ENCODE measurements around the gene SUSD1.

Gene SUSD1

GRCh38 chr9:112059966-112060320 is 115.2 kb downstream of the SUSD1 start:
- Histone ChIP-seq H4K20me1 (ENCODE audit: insufficient read depth, low read length) (no peaks in the 10 kb centered on the region), H3K27me3 (ENCODE audit: insufficient read depth, low read length, poor library complexity) (no peaks in the 10 kb centered on the region), H3K4me2 (ENCODE audit: insufficient read depth, low read length) (no peak overlapping the region), H3K4me3 (ENCODE audit: low read depth in 1 of 2, low read length in 2 of 2) (no peak overlapping the region), H3K9ac (ENCODE audit: low read depth, low read length) (no peak overlapping the region), H3K4me1 (ENCODE audit: insufficient read depth, low read length) (no peaks in the 10 kb centered on the region), H3K79me2 (ENCODE audit: insufficient read depth, low read length) (no peaks in the 10 kb centered on the region), H3K36me3 (ENCODE audit: insufficient read depth, low read length) (peaks cover 6% of the 10 kb centered on the region; the same call in 1 of the 2 replicates), H3K9me3 (ENCODE audit: insufficient read depth, low read length, severe bottlenecking) (no peaks in the 10 kb centered on the region), H2AFZ (ENCODE audit: low read depth, low read length) (no peak overlapping the region), H3K27ac (ENCODE audit: low read length) (no peak overlapping the region)
- DNase-seq (no peak), ATAC-seq (ENCODE audit: insufficient read depth, low read depth) (no peak)
- TF ChIP-seq EZH2 (IDR thresholded peaks at IDR 0.05; ENCODE audit: borderline replicate concordance, low read depth, low read length, severe bottlenecking) (no peak), CTCF (IDR thresholded peaks at IDR 0.05; ENCODE audit: borderline replicate concordance, extremely low read depth, low read length, poor library complexity, severe bottlenecking) (no peak)

GRCh38 chr9:112059145-112059965 is 115.7 kb downstream of the SUSD1 start:
- H3K27ac ChIP-seq (ENCODE audit: low read length), result no peak overlapping the region
- no peak overlapping the region for H3K4me3 ChIP-seq (ENCODE audit: low read depth in 1 of 2, low read length in 2 of 2)
- DNase-seq, result no peak
- H3K4me1 ChIP-seq (ENCODE audit: insufficient read depth, low read length), result no peaks in the 10 kb centered on the region
- H2AFZ ChIP-seq (ENCODE audit: low read depth, low read length), result no peak overlapping the region
- TF ChIP-seq CTCF (IDR thresholded peaks at IDR 0.05; ENCODE audit: borderline replicate concordance, extremely low read depth, low read length, poor library complexity, severe bottlenecking) (no peak), EZH2 (IDR thresholded peaks at IDR 0.05; ENCODE audit: borderline replicate concordance, low read depth, low read length, severe bottlenecking) (no peak)
- H3K79me2 ChIP-seq (ENCODE audit: insufficient read depth, low read length), result no peaks in the 10 kb centered on the region
- no peak overlapping the region for H3K9ac ChIP-seq (ENCODE audit: low read depth, low read length)
- H3K4me2 ChIP-seq (ENCODE audit: insufficient read depth, low read length), result no peak overlapping the region
- ATAC-seq (ENCODE audit: insufficient read depth, low read depth), result no peak
- H3K27me3 ChIP-seq (ENCODE audit: insufficient read depth, low read length, poor library complexity), result no peaks in the 10 kb centered on the region
- H3K9me3 ChIP-seq (ENCODE audit: insufficient read depth, low read length, severe bottlenecking), result no peaks in the 10 kb centered on the region
- H3K36me3 ChIP-seq (ENCODE audit: insufficient read depth, low read length), result peaks cover 6% of the 10 kb centered on the region; the same call in 1 of the 2 replicates
- H4K20me1 ChIP-seq (ENCODE audit: insufficient read depth, low read length), result no peaks in the 10 kb centered on the region

- Histone ChIP-seq H3K79me2 (ENCODE audit: insufficient read depth, low read length) (no peaks in the 10 kb centered on the region), H3K27ac (ENCODE audit: low read length) (no peak overlapping the region), H3K9ac (ENCODE audit: low read depth, low read length) (no peak overlapping the region), H3K9me3 (ENCODE audit: insufficient read depth, low read length, severe bottlenecking) (no peaks in the 10 kb centered on the region), H2AFZ (ENCODE audit: low read depth, low read length) (no peak overlapping the region), H3K27me3 (ENCODE audit: insufficient read depth, low read length, poor library complexity) (no peaks in the 10 kb centered on the region), H3K4me1 (ENCODE audit: insufficient read depth, low read length) (no peaks in the 10 kb centered on the region), H4K20me1 (ENCODE audit: insufficient read depth, low read length) (no peaks in the 10 kb centered on the region), H3K4me2 (ENCODE audit: insufficient read depth, low read length) (no peak overlapping the region), H3K4me3 (ENCODE audit: low read depth in 1 of 2, low read length in 2 of 2) (no peak overlapping the region), H3K36me3 (ENCODE audit: insufficient read depth, low read length) (peaks cover 6% of the 10 kb centered on the region; the same call in 1 of the 2 replicates)
- no peak for TF ChIP-seq CTCF (IDR thresholded peaks at IDR 0.05; ENCODE audit: borderline replicate concordance, extremely low read depth, low read length, poor library complexity, severe bottlenecking)
- no peak for TF ChIP-seq EZH2 (IDR thresholded peaks at IDR 0.05; ENCODE audit: borderline replicate concordance, low read depth, low read length, severe bottlenecking)
- no peak for ATAC-seq (ENCODE audit: insufficient read depth, low read depth)
- no peak for DNase-seq
Observed at GRCh38 chr9:112056996-112057395, 118.1 kb downstream of the SUSD1 start.

Measured in DND-41 (cell line).